WTC11 (cell line): ENCODE results near the gene CAMKK2. TPM values are rescaled to one million over a fixed set of nuclear protein-coding genes. Genes with fewer than 3 reads are reported as not detected.
A peak's percentile ranks its signal among the peaks of the same experiment; 100 is the strongest.
"Not testable (repeated sequence)": the region's sequence is repeated elsewhere in the genome, so short reads cannot be mapped to it uniquely, and the experiment has no call there.

Source experiments
- ATAC-seq: fragments of 200-7000 bp; cut with Tn5 transposase; 2 replicates; pipeline ENCODE4 v1.10.0; 2021; ENCODE audit warnings: mild to moderate bottlenecking, moderate library complexity
- CTCF ChIA-PET: fragments of 300-600 bp; sonication (Branson Sonifier 250); formaldehyde crosslinking; loops from one replicate; lab custom pipeline; 2021; ENCODE audit warnings: antibody characterized with exemption; lab: Charles Lee
- POLR2A ChIA-PET: fragments of 350-600 bp; sonication (Branson Sonifier 250); formaldehyde crosslinking; loops from one replicate; lab custom pipeline; 2021; ENCODE audit warnings: antibody characterized with exemption; lab: Charles Lee
- DNase-seq: peaks from one replicate; pipeline ENCODE4 v3.0.0; 2021; ENCODE audit warnings: low spot score
- H3K27ac Mint-ChIP-seq: 2 replicates; pipeline ENCODE4 v1.8.0; 2021; ENCODE audit warnings: mixed read lengths
- H3K27me3 Mint-ChIP-seq: 2 replicates; pipeline ENCODE4 v1.8.0; 2021; ENCODE audit warnings: low read depth, mild to moderate bottlenecking, moderate library complexity, mixed read lengths
- H3K36me3 Mint-ChIP-seq: 2 replicates; pipeline ENCODE4 v1.8.0; 2021; ENCODE audit warnings: mixed read lengths
- H3K4me1 Mint-ChIP-seq: 2 replicates; pipeline ENCODE4 v1.8.0; 2022; ENCODE audit warnings: mixed read lengths
- H3K4me3 Mint-ChIP-seq: 2 replicates; pipeline ENCODE4 v1.8.0; 2021; ENCODE audit warnings: mild to moderate bottlenecking, moderate library complexity, mixed read lengths
- H3K9me3 Mint-ChIP-seq: 2 replicates; pipeline ENCODE4 v1.8.0; 2021; ENCODE audit warnings: mixed read lengths
- ATF1 ChIP-seq: sonication (generic); formaldehyde crosslinking; IDR thresholded peaks from 2 replicates; pipeline ENCODE4 v1.8.1; 2023; ENCODE audit warnings: mild to moderate bottlenecking, moderate library complexity, missing genetic modification reagents
- CREB1 ChIP-seq: sonication (generic); formaldehyde crosslinking; IDR thresholded peaks from 2 replicates; pipeline ENCODE4 v1.8.0; 2023; ENCODE audit warnings: mild to moderate bottlenecking, missing genetic modification reagents
- MYBL2 ChIP-seq: sonication (generic); formaldehyde crosslinking; IDR thresholded peaks from 2 replicates; pipeline ENCODE4 v1.8.1; 2023; ENCODE audit warnings: mild to moderate bottlenecking, moderate library complexity, missing genetic modification reagents
- NFE2L1 ChIP-seq: sonication (generic); formaldehyde crosslinking; IDR thresholded peaks from 2 replicates; pipeline ENCODE4 v1.8.1; 2023; ENCODE audit warnings: missing genetic modification reagents
- SMAD4 ChIP-seq: sonication (generic); formaldehyde crosslinking; IDR thresholded peaks from 2 replicates; pipeline ENCODE4 v1.8.0; 2022; ENCODE audit warnings: mild to moderate bottlenecking, missing genetic modification reagents
- ZMAT4 ChIP-seq: fragments of 250-450 bp; sonication (Bioruptor Pico); IDR thresholded peaks from 2 replicates; pipeline ENCODE4 v1.9.0; 2021; ENCODE audit warnings: mild to moderate bottlenecking
- ZNF121 ChIP-seq: sonication (generic); formaldehyde crosslinking; IDR thresholded peaks from 2 replicates; pipeline ENCODE4 v1.8.0; 2023; ENCODE audit warnings: missing genetic modification reagents
- total RNA-seq: library from RNA; stranded (reverse); gene quantifications from 3 replicates; pipeline ENCODE4 v1.2.3, GENCODE V29; 2021
- TF ChIP-seq, protein P1 (sequence below): sonication (generic); formaldehyde crosslinking; IDR thresholded peaks from 2 replicates; pipeline ENCODE4 v1.8.1; 2023; ENCODE audit warnings: mild to moderate bottlenecking, missing genetic modification reagents
- TF ChIP-seq, protein P2 (sequence below): fragments of 250-450 bp; sonication (Bioruptor Pico); IDR thresholded peaks from 2 replicates; pipeline ENCODE4 v1.9.0; 2021; ENCODE audit warnings: mild to moderate bottlenecking
- TF ChIP-seq, protein P3 (sequence below): sonication (generic); formaldehyde crosslinking; IDR thresholded peaks from 2 replicates; pipeline ENCODE4 v1.8.0; 2022; ENCODE audit warnings: mild to moderate bottlenecking, missing genetic modification reagents
- TF ChIP-seq, protein P4 (sequence below): sonication (generic); formaldehyde crosslinking; IDR thresholded peaks from 2 replicates; pipeline ENCODE4 v1.8.0; 2023; ENCODE audit warnings: mild to moderate bottlenecking, missing genetic modification reagents
- TF ChIP-seq, protein P5 (sequence below): sonication (generic); formaldehyde crosslinking; IDR thresholded peaks from 2 replicates; pipeline ENCODE4 v1.8.1; 2023; ENCODE audit warnings: mild to moderate bottlenecking, missing genetic modification reagents, moderate library complexity

CAMKK2 gene
- total RNA-seq, 1 experiment from 2014 or later: 36.5 TPM

- TF ChIP-seq ATF1 (CRISPR knock-in tag) (no peak), CREB1 (CRISPR knock-in tag) (no peak), MYBL2 (CRISPR knock-in tag) (no peak), NFE2L1 (no peak)
- TF ChIP-seq, protein P1, sequence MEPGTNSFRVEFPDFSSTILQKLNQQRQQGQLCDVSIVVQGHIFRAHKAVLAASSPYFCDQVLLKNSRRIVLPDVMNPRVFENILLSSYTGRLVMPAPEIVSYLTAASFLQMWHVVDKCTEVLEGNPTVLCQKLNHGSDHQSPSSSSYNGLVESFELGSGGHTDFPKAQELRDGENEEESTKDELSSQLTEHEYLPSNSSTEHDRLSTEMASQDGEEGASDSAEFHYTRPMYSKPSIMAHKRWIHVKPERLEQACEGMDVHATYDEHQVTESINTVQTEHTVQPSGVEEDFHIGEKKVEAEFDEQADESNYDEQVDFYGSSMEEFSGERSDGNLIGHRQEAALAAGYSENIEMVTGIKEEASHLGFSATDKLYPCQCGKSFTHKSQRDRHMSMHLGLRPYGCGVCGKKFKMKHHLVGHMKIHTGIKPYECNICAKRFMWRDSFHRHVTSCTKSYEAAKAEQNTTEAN (CRISPR knock-in tag): no peak
- TF ChIP-seq, protein P2, sequence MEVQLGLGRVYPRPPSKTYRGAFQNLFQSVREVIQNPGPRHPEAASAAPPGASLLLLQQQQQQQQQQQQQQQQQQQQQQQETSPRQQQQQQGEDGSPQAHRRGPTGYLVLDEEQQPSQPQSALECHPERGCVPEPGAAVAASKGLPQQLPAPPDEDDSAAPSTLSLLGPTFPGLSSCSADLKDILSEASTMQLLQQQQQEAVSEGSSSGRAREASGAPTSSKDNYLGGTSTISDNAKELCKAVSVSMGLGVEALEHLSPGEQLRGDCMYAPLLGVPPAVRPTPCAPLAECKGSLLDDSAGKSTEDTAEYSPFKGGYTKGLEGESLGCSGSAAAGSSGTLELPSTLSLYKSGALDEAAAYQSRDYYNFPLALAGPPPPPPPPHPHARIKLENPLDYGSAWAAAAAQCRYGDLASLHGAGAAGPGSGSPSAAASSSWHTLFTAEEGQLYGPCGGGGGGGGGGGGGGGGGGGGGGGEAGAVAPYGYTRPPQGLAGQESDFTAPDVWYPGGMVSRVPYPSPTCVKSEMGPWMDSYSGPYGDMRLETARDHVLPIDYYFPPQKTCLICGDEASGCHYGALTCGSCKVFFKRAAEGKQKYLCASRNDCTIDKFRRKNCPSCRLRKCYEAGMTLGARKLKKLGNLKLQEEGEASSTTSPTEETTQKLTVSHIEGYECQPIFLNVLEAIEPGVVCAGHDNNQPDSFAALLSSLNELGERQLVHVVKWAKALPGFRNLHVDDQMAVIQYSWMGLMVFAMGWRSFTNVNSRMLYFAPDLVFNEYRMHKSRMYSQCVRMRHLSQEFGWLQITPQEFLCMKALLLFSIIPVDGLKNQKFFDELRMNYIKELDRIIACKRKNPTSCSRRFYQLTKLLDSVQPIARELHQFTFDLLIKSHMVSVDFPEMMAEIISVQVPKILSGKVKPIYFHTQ (CRISPR knock-in tag): no peak
- TF ChIP-seq, protein P3, sequence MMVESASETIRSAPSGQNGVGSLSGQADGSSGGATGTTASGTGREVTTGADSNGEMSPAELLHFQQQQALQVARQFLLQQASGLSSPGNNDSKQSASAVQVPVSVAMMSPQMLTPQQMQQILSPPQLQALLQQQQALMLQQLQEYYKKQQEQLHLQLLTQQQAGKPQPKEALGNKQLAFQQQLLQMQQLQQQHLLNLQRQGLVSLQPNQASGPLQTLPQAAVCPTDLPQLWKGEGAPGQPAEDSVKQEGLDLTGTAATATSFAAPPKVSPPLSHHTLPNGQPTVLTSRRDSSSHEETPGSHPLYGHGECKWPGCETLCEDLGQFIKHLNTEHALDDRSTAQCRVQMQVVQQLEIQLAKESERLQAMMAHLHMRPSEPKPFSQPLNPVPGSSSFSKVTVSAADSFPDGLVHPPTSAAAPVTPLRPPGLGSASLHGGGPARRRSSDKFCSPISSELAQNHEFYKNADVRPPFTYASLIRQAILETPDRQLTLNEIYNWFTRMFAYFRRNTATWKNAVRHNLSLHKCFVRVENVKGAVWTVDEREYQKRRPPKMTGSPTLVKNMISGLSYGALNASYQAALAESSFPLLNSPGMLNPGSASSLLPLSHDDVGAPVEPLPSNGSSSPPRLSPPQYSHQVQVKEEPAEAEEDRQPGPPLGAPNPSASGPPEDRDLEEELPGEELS (CRISPR knock-in tag): no peak
These were observed 12.7 kb downstream of the CAMKK2 start (continued) for GRCh38 chr12:121283841-121284240.

DNA sequence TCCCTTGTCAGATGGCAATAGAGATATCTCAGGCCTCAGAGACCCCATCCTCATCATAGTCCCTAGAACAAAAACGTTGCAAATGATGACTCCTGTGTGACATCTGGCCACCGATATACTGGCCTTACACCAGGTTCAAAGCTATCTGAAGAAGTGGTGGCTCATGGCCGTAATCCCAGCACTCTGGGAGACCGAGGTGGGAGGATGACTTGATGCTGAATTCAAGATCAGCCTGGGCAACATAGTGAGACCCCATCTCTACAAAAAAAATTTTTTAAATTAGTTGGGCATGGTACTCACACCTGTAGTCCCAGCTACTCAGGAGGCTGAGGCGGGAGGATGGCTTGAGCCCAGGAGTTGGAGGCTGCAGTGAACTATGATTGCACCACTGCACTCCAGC, 13.1 kb downstream of the CAMKK2 start:
- Mint-ChIP-seq H3K4me3 (no peak overlapping the region), H3K27ac (no peak overlapping the region), H3K27me3 (no peaks in the 10 kb centered on the region), H3K4me1 (peaks cover 42% of the 10 kb centered on the region), H3K9me3 (no peaks in the 10 kb centered on the region), H3K36me3 (peaks cover 4% of the 10 kb centered on the region)
- CTCF ChIA-PET: no interaction called here
- POLR2A ChIA-PET: interaction anchor here (0.6 to 0.7 kb wide), 2 partner anchors 11 to 256 kb away, joined by 3 to 5 read pairs; no protein-coding TSS in a partner anchor
- ATAC-seq (no peak), DNase-seq (no peak)
- peak; percentile 64; the same call in 1 of the 2 replicates for TF ChIP-seq ZNF121 (CRISPR knock-in tag)
- TF ChIP-seq SMAD4 (CRISPR knock-in tag): no peak

DNA sequence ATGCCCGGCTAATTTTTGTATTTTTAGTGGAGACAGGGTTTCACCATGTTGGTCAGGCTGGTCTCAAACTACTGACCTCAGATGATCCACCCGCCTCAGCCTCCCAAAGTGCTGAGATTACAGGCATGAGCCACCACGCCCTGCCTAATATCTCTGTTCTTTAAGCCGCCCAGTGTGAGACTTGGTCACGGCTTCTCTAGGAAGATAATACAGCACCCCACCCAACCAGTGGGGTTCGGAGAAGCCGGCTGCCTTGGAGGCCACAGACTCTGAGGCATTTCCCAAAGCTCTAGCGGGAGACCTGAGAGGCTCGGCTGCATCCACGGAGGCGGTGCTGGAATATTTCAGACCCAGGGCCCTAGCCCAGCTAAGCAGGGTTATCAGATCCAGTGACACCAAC, 13.6 kb downstream of the CAMKK2 start:
- CTCF ChIA-PET, H3K27ac Mint-ChIP-seq, DNase-seq, H3K9me3 Mint-ChIP-seq, ATAC-seq, H3K36me3 Mint-ChIP-seq, H3K27me3 Mint-ChIP-seq, H3K4me3 Mint-ChIP-seq: not testable (repeated sequence)
- H3K4me1 Mint-ChIP-seq: peaks cover 37% of the 10 kb centered on the region
- POLR2A ChIA-PET: interaction anchor here (0.6 to 0.7 kb wide), 2 partner anchors 11 to 256 kb away, joined by 3 to 5 read pairs; no protein-coding TSS in a partner anchor

DNA sequence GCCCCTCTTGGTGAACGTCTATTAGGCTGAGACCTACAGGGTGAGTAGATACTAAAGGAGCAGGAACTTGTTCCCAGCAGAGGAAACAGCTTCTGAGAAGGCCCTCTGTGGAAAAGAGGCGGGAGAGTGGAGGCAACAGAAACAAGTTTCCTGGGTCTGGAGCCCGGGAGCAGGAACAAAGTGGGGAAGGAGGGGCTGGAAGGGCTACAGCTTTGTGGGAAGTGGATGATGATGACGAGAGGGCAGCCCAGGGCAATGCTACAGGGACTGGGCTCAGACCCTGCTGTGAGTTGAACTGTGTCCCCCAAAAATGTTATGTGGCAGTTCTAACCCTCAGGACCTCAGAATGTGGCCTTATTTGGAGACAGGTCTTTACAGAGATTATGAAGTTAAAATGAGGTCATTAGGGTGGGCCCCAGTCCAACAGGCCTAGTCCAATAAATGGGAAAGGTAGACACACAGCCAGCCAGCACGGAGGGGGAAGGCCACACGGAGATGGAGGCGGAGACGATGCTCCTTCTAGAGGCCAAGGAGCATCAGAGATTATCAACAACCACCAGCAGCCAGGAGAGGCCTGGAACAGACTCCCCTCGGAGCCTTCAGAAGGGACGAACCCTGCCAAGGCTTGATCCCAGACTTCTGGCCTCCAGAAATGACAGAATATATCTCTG, 14.3 kb downstream of the CAMKK2 start:
- ChIA-PET CTCF (no interaction called here), POLR2A (no interaction called here)
- H3K27me3 Mint-ChIP-seq: no peaks in the 10 kb centered on the region
- H3K9me3 Mint-ChIP-seq: peaks cover 3% of the 10 kb centered on the region; the same call in 1 of the 2 replicates
- H3K27ac Mint-ChIP-seq: peak overlapping the region; percentile 87
- H3K36me3 Mint-ChIP-seq: peaks cover 12% of the 10 kb centered on the region
- DNase-seq (no peak), ATAC-seq (no peak)
- peaks cover 33% of the 10 kb centered on the region for H3K4me1 Mint-ChIP-seq
- no peak overlapping the region for H3K4me3 Mint-ChIP-seq
- no peak for TF ChIP-seq ZMAT4
- TF ChIP-seq, protein P4, sequence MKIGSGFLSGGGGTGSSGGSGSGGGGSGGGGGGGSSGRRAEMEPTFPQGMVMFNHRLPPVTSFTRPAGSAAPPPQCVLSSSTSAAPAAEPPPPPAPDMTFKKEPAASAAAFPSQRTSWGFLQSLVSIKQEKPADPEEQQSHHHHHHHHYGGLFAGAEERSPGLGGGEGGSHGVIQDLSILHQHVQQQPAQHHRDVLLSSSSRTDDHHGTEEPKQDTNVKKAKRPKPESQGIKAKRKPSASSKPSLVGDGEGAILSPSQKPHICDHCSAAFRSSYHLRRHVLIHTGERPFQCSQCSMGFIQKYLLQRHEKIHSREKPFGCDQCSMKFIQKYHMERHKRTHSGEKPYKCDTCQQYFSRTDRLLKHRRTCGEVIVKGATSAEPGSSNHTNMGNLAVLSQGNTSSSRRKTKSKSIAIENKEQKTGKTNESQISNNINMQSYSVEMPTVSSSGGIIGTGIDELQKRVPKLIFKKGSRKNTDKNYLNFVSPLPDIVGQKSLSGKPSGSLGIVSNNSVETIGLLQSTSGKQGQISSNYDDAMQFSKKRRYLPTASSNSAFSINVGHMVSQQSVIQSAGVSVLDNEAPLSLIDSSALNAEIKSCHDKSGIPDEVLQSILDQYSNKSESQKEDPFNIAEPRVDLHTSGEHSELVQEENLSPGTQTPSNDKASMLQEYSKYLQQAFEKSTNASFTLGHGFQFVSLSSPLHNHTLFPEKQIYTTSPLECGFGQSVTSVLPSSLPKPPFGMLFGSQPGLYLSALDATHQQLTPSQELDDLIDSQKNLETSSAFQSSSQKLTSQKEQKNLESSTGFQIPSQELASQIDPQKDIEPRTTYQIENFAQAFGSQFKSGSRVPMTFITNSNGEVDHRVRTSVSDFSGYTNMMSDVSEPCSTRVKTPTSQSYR (CRISPR knock-in tag): no peak
- TF ChIP-seq, protein P5, sequence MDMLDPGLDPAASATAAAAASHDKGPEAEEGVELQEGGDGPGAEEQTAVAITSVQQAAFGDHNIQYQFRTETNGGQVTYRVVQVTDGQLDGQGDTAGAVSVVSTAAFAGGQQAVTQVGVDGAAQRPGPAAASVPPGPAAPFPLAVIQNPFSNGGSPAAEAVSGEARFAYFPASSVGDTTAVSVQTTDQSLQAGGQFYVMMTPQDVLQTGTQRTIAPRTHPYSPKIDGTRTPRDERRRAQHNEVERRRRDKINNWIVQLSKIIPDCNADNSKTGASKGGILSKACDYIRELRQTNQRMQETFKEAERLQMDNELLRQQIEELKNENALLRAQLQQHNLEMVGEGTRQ (CRISPR knock-in tag): no peak

DNA sequence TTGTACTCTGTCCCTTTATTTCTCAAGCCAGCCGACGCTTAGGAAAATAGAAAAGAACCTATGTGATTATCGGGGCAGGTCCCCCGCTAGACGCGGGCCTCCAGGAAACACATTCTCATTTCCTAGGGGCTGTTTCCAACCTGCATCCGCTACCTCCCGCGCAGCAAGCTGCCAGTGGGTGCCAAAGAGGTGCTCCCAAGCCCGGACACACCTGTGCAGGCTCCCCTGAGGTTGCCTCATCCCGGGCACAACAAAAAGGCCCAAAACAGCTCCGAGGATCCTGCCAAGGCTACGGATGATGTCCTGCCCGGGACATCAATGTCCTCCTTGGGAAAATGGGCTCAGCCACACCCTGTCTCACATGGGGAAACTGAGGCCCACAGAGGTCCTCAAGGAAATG, 15.4 kb downstream of the CAMKK2 start:
- DNase-seq, CTCF ChIA-PET, H3K27me3 Mint-ChIP-seq, H3K9me3 Mint-ChIP-seq: not testable (repeated sequence)
- Mint-ChIP-seq H3K4me3 (peak overlapping the region; percentile 33), H3K36me3 (peaks cover 15% of the 10 kb centered on the region), H3K27ac (peak overlapping the region; percentile 93), H3K4me1 (peaks cover 33% of the 10 kb centered on the region)
- POLR2A ChIA-PET: interaction anchor here (0.6 kb wide), 1 partner anchor 435 kb away, joined by 3 read pairs; no protein-coding TSS in a partner anchor
- ATAC-seq: peak; percentile 29; the same call in 1 of the 2 replicates

- ATAC-seq, H3K9me3 Mint-ChIP-seq, H3K27me3 Mint-ChIP-seq, CTCF ChIA-PET, POLR2A ChIA-PET: not testable (repeated sequence)
- peak overlapping the region; percentile 93 for H3K27ac Mint-ChIP-seq
- peak overlapping the region; percentile 33 for H3K4me3 Mint-ChIP-seq
- DNase-seq: peak; percentile 29
- H3K4me1 Mint-ChIP-seq: peaks cover 33% of the 10 kb centered on the region
- peaks cover 15% of the 10 kb centered on the region for H3K36me3 Mint-ChIP-seq
These were observed 16.0 kb downstream of the CAMKK2 start for GRCh38 chr12:121280531-121280930.
